Measurements from ENCODE around the gene ATP13A4.

- no peak for TF ChIP-seq RARB (CRISPR knock-in tag; IDR thresholded peaks at IDR 0.05)
- TF ChIP-seq ZFP3 (CRISPR knock-in tag; IDR thresholded peaks at IDR 0.05) = no peak
- no peak for TF ChIP-seq PATZ1 (CRISPR knock-in tag; IDR thresholded peaks at IDR 0.05; ENCODE audit: borderline replicate concordance)
These were observed 135.9 kb downstream of the ATP13A4 start for GRCh38 chr3:193418576-193419373.
